NCI-H2029 (cell line): ENCODE results near the gene ALDH4A1.
"Not testable (repeated sequence)": the region's sequence is repeated elsewhere in the genome, so short reads cannot be mapped to it uniquely, and the experiment has no call there.

Experiments used
- DNase-seq: peaks from one replicate; lab custom pipeline; 2025; lab: John Stamatoyannopoulos, UW

ALDH4A1 gene

DNA sequence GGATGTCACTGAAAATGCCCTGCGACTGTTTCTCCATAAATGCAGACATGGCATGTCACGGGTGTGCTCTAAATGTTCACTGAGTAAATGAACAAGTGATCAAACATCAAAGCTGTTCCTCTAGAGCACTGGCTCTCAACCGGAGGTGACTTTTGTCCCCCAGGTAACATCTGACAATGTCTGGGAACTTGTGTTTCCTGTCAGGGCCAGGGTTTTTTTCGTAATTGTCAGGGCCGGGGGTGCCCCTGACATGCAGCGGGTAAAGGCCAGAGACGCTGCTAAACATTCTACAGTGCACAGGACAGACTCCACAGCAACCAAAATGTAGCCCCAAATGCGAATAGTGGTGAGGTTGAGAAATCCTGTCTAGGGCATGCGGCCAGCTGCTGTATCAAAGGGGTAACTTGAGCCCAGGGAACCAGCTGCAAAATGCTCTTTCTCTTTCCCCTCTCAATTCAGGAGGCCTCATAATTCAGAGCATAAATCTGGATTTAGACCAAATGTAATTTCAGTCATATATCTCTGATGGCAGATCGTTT, 2.0 kb downstream of the ALDH4A1 start:
- DNase-seq, result no peak

GRCh38 chr1:18899363-18900049, 2.8 kb downstream of the ALDH4A1 start:
- no peak for DNase-seq

- DNase-seq, result no peak
These were observed 3.8 kb downstream of the ALDH4A1 start for GRCh38 chr1:18898567-18898966.

DNA sequence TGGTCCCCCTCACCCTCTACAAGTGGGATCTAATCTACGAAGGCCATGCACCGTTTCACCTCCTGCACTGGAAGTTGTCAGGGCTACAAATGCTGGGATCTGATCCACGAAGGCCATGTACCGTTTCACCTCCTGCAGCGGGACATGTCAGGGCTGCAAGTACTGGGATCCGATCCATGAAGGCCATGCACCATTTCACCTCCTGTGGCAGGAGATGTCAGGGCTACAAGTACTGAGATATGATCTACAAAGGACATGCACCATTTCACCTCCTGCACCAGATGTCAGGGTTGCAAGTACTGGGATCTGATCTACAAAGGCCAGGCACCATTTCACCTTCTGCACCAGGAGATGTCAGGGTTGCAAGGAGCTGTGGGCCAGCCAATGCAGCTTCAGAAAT, 7.0 kb downstream of the ALDH4A1 start:
- DNase-seq, result no peak

DNA sequence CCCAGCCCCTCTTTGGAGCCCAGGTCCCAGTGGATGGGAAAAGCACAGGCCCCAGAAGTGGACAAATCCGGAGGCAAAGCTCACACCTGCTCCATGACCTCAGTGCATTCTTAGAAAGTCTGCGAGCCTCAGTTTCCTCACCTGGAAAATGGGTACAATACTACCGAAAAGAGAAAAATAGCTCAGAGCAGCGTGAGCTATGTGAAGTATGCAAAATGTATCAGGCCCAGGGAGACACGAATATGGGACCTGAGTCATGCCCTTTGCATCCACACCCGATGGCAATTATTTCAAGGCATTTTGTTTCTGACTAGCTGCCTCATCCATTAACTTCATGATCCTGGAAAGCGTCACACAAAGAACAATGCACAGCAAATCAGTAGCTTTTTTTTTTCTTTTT, 9.2 kb downstream of the ALDH4A1 start:
- no peak for DNase-seq

- not testable (repeated sequence) for DNase-seq
These were observed 10.5 kb downstream of the ALDH4A1 start for GRCh38 chr1:18891858-18892257.

DNA sequence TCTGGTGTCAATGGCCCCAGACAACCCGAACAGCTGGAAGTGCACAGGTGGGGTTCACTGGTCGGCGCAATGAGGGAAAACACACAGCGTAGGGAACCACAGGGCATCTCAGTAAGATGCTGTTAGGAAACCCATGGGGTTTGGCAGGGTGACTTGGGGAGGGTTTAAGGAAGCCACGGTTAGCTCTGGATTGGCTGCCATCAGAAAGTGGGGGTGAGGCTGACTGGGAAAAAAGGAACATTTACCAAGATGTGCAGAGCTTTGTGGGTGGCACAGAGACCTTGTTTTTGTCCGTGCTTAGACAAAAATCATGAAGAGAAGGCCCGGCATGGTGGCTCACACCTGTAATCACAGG, 11.0 kb downstream of the ALDH4A1 start:
- no peak for DNase-seq

- no peak for DNase-seq
These were observed 11.5 kb downstream of the ALDH4A1 start for GRCh38 chr1:18890706-18891425.

- no peak for DNase-seq
These were observed 16.4 kb downstream of the ALDH4A1 start for GRCh38 chr1:18886003-18886335.

DNA sequence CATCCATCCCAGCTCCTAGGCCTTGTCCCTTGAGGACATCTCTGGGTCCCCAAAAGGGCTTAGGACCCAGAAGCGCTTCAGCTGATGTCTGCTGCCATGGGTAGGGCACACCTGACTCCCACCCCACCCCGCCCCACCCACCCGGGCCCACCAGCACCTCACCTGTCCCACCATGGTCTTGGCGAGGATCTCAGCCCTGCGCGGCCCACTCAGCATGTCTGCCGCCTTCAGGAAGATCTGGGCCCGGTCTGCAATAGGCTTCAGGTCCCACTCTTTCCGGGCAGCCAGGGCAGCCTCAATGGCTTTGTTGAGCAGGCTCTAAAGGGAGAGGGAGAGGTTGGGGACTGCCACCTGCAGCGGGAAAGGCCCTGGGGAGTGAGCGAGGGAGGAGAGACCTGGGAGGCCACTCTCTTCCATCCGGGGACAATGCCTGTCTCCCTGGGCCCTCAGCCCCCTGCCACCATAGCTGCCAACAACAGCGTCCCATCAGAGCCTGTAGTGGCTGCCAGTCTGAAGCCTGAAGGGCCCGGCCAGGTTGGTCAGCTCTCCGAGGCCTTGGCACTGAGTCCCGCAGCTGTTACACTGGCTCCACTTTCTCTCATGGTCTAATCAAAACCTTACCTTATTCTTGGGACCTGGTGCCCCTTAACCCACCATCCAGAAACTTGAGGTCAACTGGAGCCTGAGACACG, 16.9 kb downstream of the ALDH4A1 start:
- DNase-seq, result no peak

- no peak for DNase-seq
These were observed 17.6 kb downstream of the ALDH4A1 start for GRCh38 chr1:18884727-18885126.

DNA sequence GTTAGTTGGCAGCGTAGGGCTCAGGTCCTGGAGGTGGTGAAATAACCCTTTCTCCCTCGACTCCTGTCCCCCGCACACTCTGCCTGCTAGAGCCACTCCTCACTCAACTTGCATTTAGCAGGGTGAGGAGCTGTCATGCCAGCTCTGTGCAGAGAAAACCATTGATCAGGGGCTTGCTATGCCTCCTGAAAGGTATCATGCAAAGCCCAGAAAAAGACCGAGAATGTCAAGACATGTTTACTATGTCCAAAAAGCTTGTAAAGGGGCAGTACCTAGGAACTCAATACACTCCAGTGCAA, 18.0 kb downstream of the ALDH4A1 start:
- no peak for DNase-seq

GRCh38 chr1:18883636-18884418, 18.5 kb downstream of the ALDH4A1 start:
- DNase-seq, result peak; percentile 31

- DNase-seq, result no peak
These were observed 19.3 kb downstream of the ALDH4A1 start for GRCh38 chr1:18883079-18883478.

DNA sequence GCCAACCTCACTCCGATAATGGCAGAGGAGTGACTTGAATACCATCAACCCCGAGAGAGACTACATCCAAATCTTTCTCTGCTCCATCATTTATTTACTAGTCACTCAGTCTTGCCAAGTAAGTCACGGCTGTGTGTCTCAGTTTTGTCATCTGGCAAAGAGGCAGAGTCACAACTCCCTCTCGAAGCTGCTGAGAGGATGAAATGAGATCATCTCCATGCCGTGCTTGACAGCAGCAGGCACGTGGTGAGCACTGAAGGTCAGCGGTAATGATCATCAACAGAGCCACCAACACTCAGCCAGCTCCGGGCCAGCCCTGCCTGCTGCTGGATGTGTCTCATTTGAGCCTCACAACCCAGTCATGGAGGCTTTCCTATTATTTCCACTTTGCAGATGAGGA, 19.9 kb downstream of the ALDH4A1 start:
- DNase-seq, result no peak

GRCh38 chr1:18881642-18882431, 20.5 kb downstream of the ALDH4A1 start:
- DNase-seq, result no peak

GRCh38 chr1:18881164-18881563, 21.2 kb downstream of the ALDH4A1 start:
- no peak for DNase-seq

DNA sequence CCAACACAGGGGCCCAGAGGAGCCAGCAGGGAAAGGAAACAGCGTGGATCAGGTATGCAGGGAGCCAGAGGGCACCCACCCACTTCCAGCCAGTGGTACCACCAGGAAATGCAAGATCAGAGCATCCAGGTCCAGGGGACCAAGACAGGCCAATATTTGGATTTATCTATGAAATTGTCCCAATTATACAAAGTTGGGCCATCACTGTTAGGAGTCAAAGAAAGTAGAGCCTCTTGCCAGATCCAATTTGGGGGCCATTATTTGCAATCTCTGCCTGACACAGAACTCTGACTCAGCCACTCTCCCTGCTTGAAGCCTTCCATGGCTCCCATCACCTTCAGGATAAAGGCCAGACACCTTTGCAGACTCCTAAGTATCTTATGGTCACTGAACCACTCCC, 21.8 kb downstream of the ALDH4A1 start:
- no peak for DNase-seq

DNA sequence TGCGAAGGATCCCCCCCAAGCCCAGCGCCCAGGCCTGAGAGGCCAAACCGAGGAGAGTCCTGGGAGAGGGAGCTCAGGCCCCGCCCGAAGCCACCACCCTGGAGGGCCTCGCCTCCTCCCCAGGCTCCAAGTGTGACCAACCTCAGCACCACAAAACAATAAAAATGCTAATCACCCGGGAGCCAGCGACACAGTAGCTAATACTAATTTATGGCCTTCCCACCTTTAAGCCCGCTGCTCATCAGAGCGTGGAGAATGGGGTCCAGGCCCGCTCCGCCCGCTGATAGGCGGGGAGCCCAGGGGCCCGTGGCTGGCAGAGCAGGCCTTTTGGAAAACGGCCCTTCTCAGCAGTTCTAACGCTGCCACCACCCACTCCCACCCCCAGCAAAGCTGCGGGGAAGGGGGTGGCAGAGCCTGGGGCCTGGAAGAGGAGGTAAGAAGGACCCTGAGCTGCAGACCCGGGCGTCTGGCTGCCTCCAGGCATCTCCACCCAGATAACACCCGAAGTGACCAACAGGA, 22.5 kb downstream of the ALDH4A1 start:
- DNase-seq, result no peak

- DNase-seq, result no peak
These were observed 23.1 kb downstream of the ALDH4A1 start for GRCh38 chr1:18879215-18879790.
